Immature natural killer cell (primary cell): ENCODE measurements around the gene GRIK3. TPM values are rescaled to one million over a fixed set of nuclear protein-coding genes. Genes with fewer than 3 reads are reported as not detected.
"Not testable (repeated sequence)": the region's sequence is repeated elsewhere in the genome, so short reads cannot be mapped to it uniquely, and the experiment has no call there.

Experiments used
- DNase-seq, 3 donors: peaks; one replicate each; pipeline ENCODE4 v3.0.0; 2022; ENCODE audit warnings: mixed read lengths in 1 of 3
- H3K27ac Mint-ChIP-seq, 6 donors: one replicate each; pipeline ENCODE4 v1.8.0; 2020; ENCODE audit warnings: mixed read lengths in 6 of 6, mild to moderate bottlenecking in 5 of 6, inconsistent platforms in 4 of 6, moderate library complexity in 3 of 6
- H3K27me3 Mint-ChIP-seq, 3 donors: one replicate each; pipeline ENCODE4 v1.8.0; 2020 to 2021; ENCODE audit warnings: low read depth in 3 of 3, mild to moderate bottlenecking in 3 of 3, mixed read lengths in 3 of 3, moderate library complexity in 3 of 3, inconsistent platforms in 1 of 3
- H3K36me3 Mint-ChIP-seq, 3 donors: one replicate each; pipeline ENCODE4 v1.8.0; 2020; ENCODE audit warnings: mixed read lengths in 3 of 3, inconsistent platforms in 2 of 3, mild to moderate bottlenecking in 2 of 3
- H3K4me1 Mint-ChIP-seq, 2 donors: one replicate each; pipeline ENCODE4 v1.8.0; 2020; ENCODE audit warnings: inconsistent platforms in 2 of 2, mild to moderate bottlenecking in 2 of 2, mixed read lengths in 2 of 2, moderate library complexity in 1 of 2
- H3K4me3 Mint-ChIP-seq, 5 donors: one replicate each; pipeline ENCODE4 v1.8.0; 2020; ENCODE audit warnings: mild to moderate bottlenecking in 5 of 5, mixed read lengths in 5 of 5, inconsistent platforms in 3 of 5, moderate library complexity in 3 of 5
- H3K9me3 Mint-ChIP-seq, 6 donors: one replicate each; pipeline ENCODE4 v1.8.0; 2020; ENCODE audit warnings: mild to moderate bottlenecking in 6 of 6, mixed read lengths in 6 of 6, inconsistent platforms in 4 of 6, moderate library complexity in 3 of 6
- polyA plus RNA-seq, 3 donors: library from polyadenylated mRNA; unstranded; fragments of 300-500 nt; fragmentation: Illumina TruSeq; gene quantifications; one replicate each; pipeline ENCODE4 v1.2.3, GENCODE V29; 2021

The GRIK3 gene
- polyA plus RNA-seq, 3 donors from 2014 or later, result not detected

- peaks cover 0 to 2% (median 0%) of the 10 kb centered on the region in 6 donors for H3K9me3 Mint-ChIP-seq
- no peak overlapping the region for H3K27ac Mint-ChIP-seq
These were observed 262.5 kb downstream of the GRIK3 start for GRCh38 chr1:36771660-36772284.

GRCh38 chr1:36771240-36771639, 263.1 kb downstream of the GRIK3 start:
- no peaks in the 10 kb centered on the region for H3K36me3 Mint-ChIP-seq
- peaks cover 0 to 2% (median 0%) of the 10 kb centered on the region in 6 donors for H3K9me3 Mint-ChIP-seq
- H3K27ac Mint-ChIP-seq, result no peak overlapping the region
- no peaks in the 10 kb centered on the region for H3K4me1 Mint-ChIP-seq
- peaks cover 1 to 7% (median 6%) of the 10 kb centered on the region in 3 donors for H3K27me3 Mint-ChIP-seq
- H3K4me3 Mint-ChIP-seq, result no peak overlapping the region
- DNase-seq, result no peak

More at GRCh38 chr1:36771660-36772284, 262.5 kb downstream of the GRIK3 start:
- Mint-ChIP-seq H3K27me3 (peaks cover 1 to 9% (median 6%) of the 10 kb centered on the region in 3 donors), H3K36me3 (no peaks in the 10 kb centered on the region), H3K4me3 (no peak overlapping the region), H3K4me1 (no peaks in the 10 kb centered on the region)
- no peak for DNase-seq

GRCh38 chr1:36769886-36770830, 264.2 kb downstream of the GRIK3 start:
- H3K4me1 Mint-ChIP-seq, result no peaks in the 10 kb centered on the region
- no peak overlapping the region for H3K27ac Mint-ChIP-seq
- peaks cover 1 to 7% (median 7%) of the 10 kb centered on the region in 3 donors for H3K27me3 Mint-ChIP-seq
- no peaks in the 10 kb centered on the region for H3K9me3 Mint-ChIP-seq
- no peaks in the 10 kb centered on the region for H3K36me3 Mint-ChIP-seq
- no peak overlapping the region for H3K4me3 Mint-ChIP-seq
- DNase-seq, result no peak

GRCh38 chr1:36768486-36769178, 265.7 kb downstream of the GRIK3 start:
- no peaks in the 10 kb centered on the region for H3K4me1 Mint-ChIP-seq
- H3K4me3 Mint-ChIP-seq, result no peak overlapping the region
- no peaks in the 10 kb centered on the region for H3K36me3 Mint-ChIP-seq
- no peak overlapping the region for H3K27ac Mint-ChIP-seq
- no peak for DNase-seq
- no peaks in the 10 kb centered on the region for H3K9me3 Mint-ChIP-seq
- H3K27me3 Mint-ChIP-seq, result peaks cover 0 to 7% (median 7%) of the 10 kb centered on the region in 3 donors

- not testable (repeated sequence) for H3K27me3 Mint-ChIP-seq, H3K4me3 Mint-ChIP-seq
These were observed 266.9 kb downstream of the GRIK3 start for GRCh38 chr1:36767429-36767828.

GRCh38 chr1:36766481-36766880, 267.8 kb downstream of the GRIK3 start:
- H3K27ac Mint-ChIP-seq, result no peak overlapping the region
- H3K27me3 Mint-ChIP-seq, result peaks cover 0 to 7% (median 7%) of the 10 kb centered on the region in 3 donors
- H3K36me3 Mint-ChIP-seq, result no peaks in the 10 kb centered on the region
- H3K9me3 Mint-ChIP-seq, result no peaks in the 10 kb centered on the region
- no peak overlapping the region for H3K4me3 Mint-ChIP-seq
- H3K4me1 Mint-ChIP-seq, result no peaks in the 10 kb centered on the region
- no peak for DNase-seq

More at GRCh38 chr1:36767429-36767828, 266.9 kb downstream of the GRIK3 start:
- H3K4me1 Mint-ChIP-seq, H3K27ac Mint-ChIP-seq, H3K36me3 Mint-ChIP-seq, DNase-seq, H3K9me3 Mint-ChIP-seq: not testable (repeated sequence)

GRCh38 chr1:36765785-36766300, 268.5 kb downstream of the GRIK3 start:
- H3K27me3 Mint-ChIP-seq, result peaks cover 0 to 7% (median 4%) of the 10 kb centered on the region in 3 donors
- DNase-seq, result no peak
- no peak overlapping the region for H3K4me3 Mint-ChIP-seq
- no peaks in the 10 kb centered on the region for H3K9me3 Mint-ChIP-seq
- H3K4me1 Mint-ChIP-seq, result no peaks in the 10 kb centered on the region
- H3K36me3 Mint-ChIP-seq, result no peaks in the 10 kb centered on the region
- H3K27ac Mint-ChIP-seq, result no peak overlapping the region

GRCh38 chr1:36764798-36765197, 269.5 kb downstream of the GRIK3 start:
- peaks cover 2 to 6% (median 3%) of the 10 kb centered on the region in 3 donors for H3K27me3 Mint-ChIP-seq
- H3K27ac Mint-ChIP-seq, result no peak overlapping the region
- no peaks in the 10 kb centered on the region for H3K9me3 Mint-ChIP-seq
- no peaks in the 10 kb centered on the region for H3K4me1 Mint-ChIP-seq
- H3K4me3 Mint-ChIP-seq, result no peak overlapping the region
- no peaks in the 10 kb centered on the region for H3K36me3 Mint-ChIP-seq
- DNase-seq, result no peak

- peaks cover 0 to 6% (median 2%) of the 10 kb centered on the region in 3 donors for H3K27me3 Mint-ChIP-seq
These were observed 270.5 kb downstream of the GRIK3 start for GRCh38 chr1:36763771-36764170.

GRCh38 chr1:36762174-36762573, 272.1 kb downstream of the GRIK3 start:
- H3K4me3 Mint-ChIP-seq, result no peak overlapping the region
- H3K36me3 Mint-ChIP-seq, result no peaks in the 10 kb centered on the region
- peaks cover under 1 to 2% (median 2%) of the 10 kb centered on the region in 3 donors for H3K27me3 Mint-ChIP-seq
- no peak overlapping the region for H3K27ac Mint-ChIP-seq
- no peak for DNase-seq
- no peaks in the 10 kb centered on the region for H3K4me1 Mint-ChIP-seq
- H3K9me3 Mint-ChIP-seq, result no peaks in the 10 kb centered on the region

More at GRCh38 chr1:36763771-36764170, 270.5 kb downstream of the GRIK3 start:
- H3K9me3 Mint-ChIP-seq, result no peaks in the 10 kb centered on the region
- H3K4me1 Mint-ChIP-seq, result no peaks in the 10 kb centered on the region
- no peak overlapping the region for H3K4me3 Mint-ChIP-seq
- DNase-seq, result no peak
- H3K27ac Mint-ChIP-seq, result no peak overlapping the region
- no peaks in the 10 kb centered on the region for H3K36me3 Mint-ChIP-seq

GRCh38 chr1:36761113-36761512, 273.2 kb downstream of the GRIK3 start:
- no peak overlapping the region for H3K27ac Mint-ChIP-seq
- peaks cover 2 to 5% (median 3%) of the 10 kb centered on the region in 3 donors for H3K27me3 Mint-ChIP-seq
- H3K4me1 Mint-ChIP-seq, result no peaks in the 10 kb centered on the region
- H3K4me3 Mint-ChIP-seq, result no peak overlapping the region
- no peak for DNase-seq
- H3K36me3 Mint-ChIP-seq, result no peaks in the 10 kb centered on the region
- no peaks in the 10 kb centered on the region for H3K9me3 Mint-ChIP-seq

- Mint-ChIP-seq H3K36me3 (no peaks in the 10 kb centered on the region), H3K9me3 (no peaks in the 10 kb centered on the region), H3K27me3 (peaks cover 1 to 5% (median 3%) of the 10 kb centered on the region in 3 donors), H3K4me3 (no peak overlapping the region), H3K27ac (no peak overlapping the region), H3K4me1 (no peaks in the 10 kb centered on the region)
- no peak for DNase-seq
These were observed 274.2 kb downstream of the GRIK3 start for GRCh38 chr1:36760081-36760480.

GRCh38 chr1:36759355-36759754, 275.0 kb downstream of the GRIK3 start:
- H3K27me3 Mint-ChIP-seq, result peaks cover 1 to 5% (median 3%) of the 10 kb centered on the region in 3 donors
- H3K9me3 Mint-ChIP-seq, result no peaks in the 10 kb centered on the region
- H3K27ac Mint-ChIP-seq, result no peak overlapping the region
- H3K36me3 Mint-ChIP-seq, result no peaks in the 10 kb centered on the region
- no peaks in the 10 kb centered on the region for H3K4me1 Mint-ChIP-seq
- no peak overlapping the region for H3K4me3 Mint-ChIP-seq
- DNase-seq, result no peak
